HG02973 (cell line): ENCODE measurements around the gene PWWP2B.
A peak's percentile ranks its signal among the peaks of the same experiment; 100 is the strongest.

Experiments
- ATAC-seq: cut with Tn5 transposase; IDR thresholded peaks from one replicate; pipeline ENCODE4 v1.9.1; 2021; ENCODE audit warnings: moderate library complexity; ENCODE audit not compliant: unreplicated experiment

PWWP2B gene

GRCh38 chr10:132443983-132444876, 47.2 kb downstream of the PWWP2B start:
- ATAC-seq: no peak

- ATAC-seq: no peak
Observed at GRCh38 chr10:132444877-132445351, 47.9 kb downstream of the PWWP2B start.

GRCh38 chr10:132445516-132446194, 48.7 kb downstream of the PWWP2B start:
- no peak for ATAC-seq

GRCh38 chr10:132446195-132446581, 49.2 kb downstream of the PWWP2B start:
- ATAC-seq: no peak

- ATAC-seq: peak; percentile 42
Observed at GRCh38 chr10:132446661-132447445, 49.9 kb downstream of the PWWP2B start.

GRCh38 chr10:132447446-132448247, 50.6 kb downstream of the PWWP2B start:
- no peak for ATAC-seq

GRCh38 chr10:132448248-132448731, 51.3 kb downstream of the PWWP2B start:
- ATAC-seq: no peak

- no peak for ATAC-seq
Observed at GRCh38 chr10:132449051-132449810, 52.2 kb downstream of the PWWP2B start.

GRCh38 chr10:132449811-132450181, 52.8 kb downstream of the PWWP2B start:
- ATAC-seq: no peak

GRCh38 chr10:132450466-132450824, 53.4 kb downstream of the PWWP2B start:
- ATAC-seq: no peak

- no peak for ATAC-seq
Observed at GRCh38 chr10:132450825-132451505, 54.0 kb downstream of the PWWP2B start.

GRCh38 chr10:132451506-132452215, 54.7 kb downstream of the PWWP2B start:
- no peak for ATAC-seq

- ATAC-seq: no peak
Observed at GRCh38 chr10:132452216-132452650, 55.2 kb downstream of the PWWP2B start.

- peak; percentile 74 for ATAC-seq
Observed at GRCh38 chr10:132452651-132453469, 55.9 kb downstream of the PWWP2B start.

GRCh38 chr10:132453470-132453861, 56.5 kb downstream of the PWWP2B start:
- ATAC-seq: no peak

GRCh38 chr10:132454296-132455198, 57.5 kb downstream of the PWWP2B start:
- ATAC-seq: no peak
